H1 (cell line): Measurements from ENCODE around the gene OSBP2. TPM values are rescaled to one million over a fixed set of nuclear protein-coding genes. Genes with fewer than 3 reads are reported as not detected.

Experiments used
- CTCF ChIA-PET: fragments of 300-600 bp; sonication (Branson Sonifier 250); formaldehyde crosslinking; loops from one replicate; lab custom pipeline; 2021; ENCODE audit not compliant: partially characterized antibody; lab: Charles Lee
- POLR2A ChIA-PET: fragments of 300-600 bp; sonication (Branson Sonifier 250); formaldehyde crosslinking; loops from one replicate; lab custom pipeline; 2021; ENCODE audit warnings: inconsistent platforms; ENCODE audit not compliant: partially characterized antibody; lab: Charles Lee
- DNase-seq, 2 experiments: peaks; one replicate each; pipeline versions ENCODE4 v3.0.0 to v3.0.0-alpha.2; 2010 to 2022; ENCODE audit warnings: low spot score in 2 of 2, low read depth in 1 of 2, mixed read lengths in 1 of 2
- FAIRE-seq: peaks from 2 replicates; lab custom pipeline; 2011; peaks lifted over from hg19 to GRCh38; lab: Jason Lieb, UNC
- H2AFZ ChIP-seq: 2 replicates; pipeline ENCODE4 v1.8.1; 2012; ENCODE audit warnings: low read length, inconsistent platforms
- H2AK5ac ChIP-seq: 2 replicates; pipeline ENCODE4 v1.6.1; 2013; ENCODE audit warnings: low read depth, low read length
- H2BK120ac ChIP-seq: replicated peaks from 2 replicates; pipeline ENCODE3; 2013; ENCODE audit warnings: low read depth, low read length, inconsistent platforms
- H2BK12ac ChIP-seq: 2 replicates; pipeline ENCODE4 v1.6.1; 2013; ENCODE audit warnings: low read depth, low read length
- H2BK15ac ChIP-seq: 2 replicates; pipeline ENCODE4 v1.6.1; 2013; ENCODE audit warnings: low read length
- H2BK20ac ChIP-seq: 2 replicates; pipeline ENCODE4 v1.6.1; 2013; ENCODE audit warnings: low read length
- H2BK5ac ChIP-seq: 2 replicates; pipeline ENCODE4 v1.6.1; 2013; ENCODE audit warnings: low read depth, low read length
- H3K14ac ChIP-seq: 2 replicates; pipeline ENCODE4 v1.6.1; 2013; ENCODE audit warnings: inconsistent platforms; ENCODE audit not compliant: insufficient read length
- H3K18ac ChIP-seq: 2 replicates; pipeline ENCODE4 v1.6.1; 2013; ENCODE audit warnings: low read length; ENCODE audit errors: extremely low read depth
- H3K23ac ChIP-seq: 2 replicates; pipeline ENCODE4 v1.6.1; 2013; ENCODE audit warnings: inconsistent platforms; ENCODE audit not compliant: insufficient read length
- H3K23me2 ChIP-seq: 2 replicates; pipeline ENCODE4 v1.6.1; 2013; ENCODE audit warnings: low read depth, low read length
- H3K27ac ChIP-seq: 2 replicates; pipeline ENCODE4 v1.6.1; 2011; ENCODE audit warnings: low read depth, low read length, inconsistent platforms
- H3K27me3 ChIP-seq, 4 experiments: replicated peaks in 1 of 4; 1 replicate in 1 of 4; 2 replicates in 3 of 4; pipeline versions ENCODE4 v1.6.1 to v1.8.1; 2011 to 2013; ENCODE audit warnings: low read length in 3 of 4, mild to moderate bottlenecking in 3 of 4, inconsistent platforms in 2 of 4, mixed read lengths in 2 of 4, moderate library complexity in 1 of 4; ENCODE audit not compliant: control insufficient read depth in 3 of 4, insufficient read depth in 3 of 4; ENCODE audit errors: extremely low read depth in 1 of 4
- H3K36me3 ChIP-seq, 4 experiments: 2 replicates each; pipeline versions ENCODE4 v1.6.1 to v1.8.1; 2011 to 2013; ENCODE audit warnings: mild to moderate bottlenecking in 4 of 4, low read length in 3 of 4, moderate library complexity in 2 of 4, control low read depth in 1 of 4, inconsistent platforms in 1 of 4; ENCODE audit not compliant: insufficient read depth in 4 of 4, control insufficient read depth in 2 of 4
- H3K4ac ChIP-seq: replicated peaks from 2 replicates; pipeline ENCODE3; 2013; ENCODE audit warnings: low read length, low read depth, mixed read lengths, inconsistent platforms; ENCODE audit not compliant: insufficient read length
- H3K4me1 ChIP-seq, 4 experiments: replicated peaks in 1 of 4; 1 replicate in 1 of 4; 2 replicates in 3 of 4; pipeline versions ENCODE4 v1.6.1 to v1.8.1; 2011 to 2013; ENCODE audit warnings: low read length in 3 of 4, inconsistent platforms in 2 of 4, mixed read lengths in 1 of 4; ENCODE audit not compliant: insufficient read depth in 4 of 4, control insufficient read depth in 3 of 4
- H3K4me2 ChIP-seq, 2 experiments: 2 replicates each; pipeline versions ENCODE4 v1.6.1 to v1.8.1; 2011 to 2013; ENCODE audit warnings: low read depth in 2 of 2, low read length in 2 of 2, control low read depth in 1 of 2, inconsistent platforms in 1 of 2, mild to moderate bottlenecking in 1 of 2; ENCODE audit not compliant: insufficient read depth in 1 of 2
- H3K4me3 ChIP-seq, 4 experiments: fragments of 200-600, 300-600 bp in 1 of 4; sonication (generic), shearing (Covaris generic), sonication (Bioruptor Twin) in 1 of 4; 2 replicates each; pipeline versions ENCODE4 v1.5.1 to v1.8.1; 2011 to 2016; ENCODE audit warnings: low read length in 4 of 4, low read depth in 3 of 4, control low read depth in 2 of 4, inconsistent platforms in 2 of 4, mild to moderate bottlenecking in 2 of 4, mixed read lengths in 1 of 4, moderate library complexity in 1 of 4; ENCODE audit not compliant: insufficient read depth in 2 of 4; ENCODE audit errors: extremely low read depth in 1 of 4
- H3K56ac ChIP-seq: replicated peaks from 2 replicates; pipeline ENCODE3; 2013; ENCODE audit warnings: low read depth, mild to moderate bottlenecking, mixed read lengths, low read length, inconsistent platforms; ENCODE audit not compliant: insufficient read length
- H3K79me1 ChIP-seq: 2 replicates; pipeline ENCODE4 v1.6.1; 2013; ENCODE audit warnings: low read depth, low read length, control low read depth
- H3K79me2 ChIP-seq, 2 experiments: 2 replicates each; pipeline versions ENCODE4 v1.6.1 to v1.8.1; 2012 to 2013; ENCODE audit warnings: low read length in 2 of 2, mild to moderate bottlenecking in 2 of 2, inconsistent platforms in 1 of 2; ENCODE audit not compliant: insufficient read depth in 2 of 2, control insufficient read depth in 1 of 2
- H3K9ac ChIP-seq, 4 experiments: replicated peaks in 1 of 4; 1 replicate in 1 of 4; 2 replicates in 3 of 4; pipeline versions ENCODE4 v1.6.1 to v1.8.1; 2011 to 2013; ENCODE audit warnings: low read depth in 3 of 4, low read length in 3 of 4, control low read depth in 2 of 4, mild to moderate bottlenecking in 2 of 4, moderate library complexity in 2 of 4, inconsistent platforms in 1 of 4; ENCODE audit errors: extremely low read depth in 1 of 4
- H3K9me3 ChIP-seq, 2 experiments: 2 replicates each; pipeline versions ENCODE4 v1.6.1 to v1.8.1; 2012 to 2013; ENCODE audit warnings: mild to moderate bottlenecking in 2 of 2, moderate library complexity in 2 of 2, control low read depth in 1 of 2, inconsistent platforms in 1 of 2, low read depth in 1 of 2, low read length in 1 of 2, mixed read lengths in 1 of 2; ENCODE audit not compliant: insufficient read depth in 2 of 2
- H4K20me1 ChIP-seq, 2 experiments: replicated peaks in 1 of 2; 2 replicates each; pipeline versions ENCODE3 to v1.8.1; 2011 to 2013; ENCODE audit warnings: inconsistent platforms in 2 of 2, low read length in 2 of 2, mild to moderate bottlenecking in 1 of 2; ENCODE audit not compliant: insufficient read depth in 2 of 2, control insufficient read depth in 1 of 2
- H4K5ac ChIP-seq: 2 replicates; pipeline ENCODE4 v1.6.1; 2013; ENCODE audit warnings: low read length, low read depth, mixed read lengths, inconsistent platforms; ENCODE audit not compliant: insufficient read length
- H4K8ac ChIP-seq: 2 replicates; pipeline ENCODE4 v1.8.0; 2013; ENCODE audit warnings: mild to moderate bottlenecking, moderate library complexity, low read length, inconsistent platforms; ENCODE audit not compliant: insufficient read depth; ENCODE audit errors: extremely low read depth
- H4K91ac ChIP-seq: replicated peaks from 2 replicates; pipeline ENCODE3; 2013; ENCODE audit warnings: low read length, mixed read lengths, inconsistent platforms; ENCODE audit not compliant: insufficient read length
- CBX8 ChIP-seq: fragments of 300-800, 300-1000 bp; sonication (generic); IDR thresholded peaks from 2 replicates; pipeline ENCODE4 v1.7.1; 2016; ENCODE audit warnings: low read depth, low read length, borderline replicate concordance
- E2F6 ChIP-seq: IDR thresholded peaks from 2 replicates; pipeline ENCODE4 v1.6.1; 2012; ENCODE audit warnings: inconsistent platforms
- EGR1 ChIP-seq: IDR thresholded peaks from 2 replicates; pipeline ENCODE4 v1.6.1; 2011; ENCODE audit warnings: low read depth, low read length, borderline replicate concordance
- KDM4A ChIP-seq: IDR thresholded peaks from one replicate; pipeline ENCODE4 v1.7.1; 2012; ENCODE audit warnings: low read depth, mild to moderate bottlenecking, moderate library complexity, low read length, inconsistent platforms; ENCODE audit not compliant: severe bottlenecking
- KDM5A ChIP-seq: fragments of 200-600 bp; IDR thresholded peaks from 2 replicates; pipeline ENCODE4 v1.7.1; 2012; ENCODE audit warnings: mild to moderate bottlenecking, low read length, inconsistent platforms, mixed read lengths
- MAFK ChIP-seq: IDR thresholded peaks from 2 replicates; pipeline ENCODE4 v1.6.1; 2012; ENCODE audit warnings: low read depth, mild to moderate bottlenecking, improper control_type of control experiment, low read length
- POLR2AphosphoS5 ChIP-seq: IDR thresholded peaks from 2 replicates; pipeline ENCODE4 v1.6.1; 2011; ENCODE audit warnings: low read depth, low read length
- RAD21 ChIP-seq, 2 experiments: IDR thresholded peaks in 1 of 2; conservative IDR thresholded peaks in 1 of 2; 2 replicates each; pipeline ENCODE4 v1.6.1; 2011; ENCODE audit warnings: low read depth in 2 of 2, low read length in 2 of 2, improper control_type of control experiment in 1 of 2, inconsistent platforms in 1 of 2, mild to moderate bottlenecking in 1 of 2, moderate library complexity in 1 of 2
- SIRT6 ChIP-seq: IDR thresholded peaks from one replicate; pipeline ENCODE4 v1.7.1; 2012; ENCODE audit warnings: low read length, inconsistent platforms
- SP2 ChIP-seq: IDR thresholded peaks from 2 replicates; pipeline ENCODE4 v1.6.1; 2012; ENCODE audit warnings: mild to moderate bottlenecking, low read length, inconsistent platforms
- SRF ChIP-seq: IDR thresholded peaks from 2 replicates; pipeline ENCODE4 v1.6.1; 2011; ENCODE audit warnings: mild to moderate bottlenecking, low read depth, low read length, moderate library complexity
- TBP ChIP-seq: IDR thresholded peaks from 2 replicates; pipeline ENCODE4 v1.6.1; 2011; ENCODE audit warnings: low read depth, low read length, improper control_type of control experiment
- WGBS, 2 experiments: shearing (Covaris generic) in 1 of 2; methylation state at CpG; one replicate each; pipeline versions ENCODE4 v1.1.6 to v1.1.7; 2013 to 2015; ENCODE audit warnings: low lambda C conversion rate in 2 of 2, mixed read lengths in 2 of 2, inconsistent platforms in 1 of 2, low coverage in 1 of 2, missing lambda C conversion rate in 1 of 2; ENCODE audit not compliant: insufficient replicate concordance in 2 of 2, insufficient coverage in 1 of 2, insufficient read length in 1 of 2; ENCODE audit errors: extremely low coverage in 1 of 2, missing lambda C conversion rate in 1 of 2; 5-methylcytosine and 5-hydroxymethylcytosine counted together
- polyA plus RNA-seq, 7 experiments: library from polyadenylated mRNA; depleted of rRNA in 3 of 7; stranded (reverse) in 5 of 7; unstranded in 2 of 7; fragments of >200 nt in 5 of 7; fragments of 200-250 nt in 2 of 7; gene quantifications; 1 replicate in 5 of 7; 2 replicates in 1 of 7; 4 replicates in 1 of 7; pipeline versions ENCODE4 v1.2.1 to v1.2.3, GENCODE V29; 2011 to 2013; ENCODE audit warnings: missing spikeins in 2 of 7, mixed read lengths in 2 of 7
- total RNA-seq: library from RNA; stranded (reverse); fragmentation: NEBNext Ultra II Directional; extraction: Animal tissue kit (Norgen Biotek cat#: 25700); gene quantifications from 2 replicates; pipeline ENCODE4 v1.2.1, GENCODE V29; 2021
- TF ChIP-seq, protein P1 (sequence below): IDR thresholded peaks from 2 replicates; pipeline ENCODE4 v1.6.1; 2012; ENCODE audit warnings: inconsistent platforms

The OSBP2 gene
- total and polyA plus RNA-seq, 2 of the 8 experiments (the other 6 are each of a cell fraction or from before 2014, with no cell fraction given): 3.4 to 3.7 TPM

DNA sequence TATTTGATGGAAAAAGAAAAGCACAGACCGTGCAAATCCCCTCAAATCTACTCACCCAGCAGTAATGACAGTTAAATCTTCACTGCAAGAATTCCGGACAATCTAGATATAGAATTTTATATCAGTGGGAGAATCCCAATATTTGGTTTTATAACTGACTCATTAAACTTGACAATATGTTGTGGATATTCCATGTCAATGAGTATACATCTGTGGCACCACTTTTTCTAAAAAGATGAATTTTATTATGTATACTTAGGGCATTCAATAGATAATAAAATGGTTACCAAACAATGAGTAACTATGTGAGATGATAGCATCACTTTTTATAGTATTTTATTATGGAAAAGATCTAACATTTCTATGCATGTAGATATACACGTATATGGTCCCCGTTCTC, 79.9 kb downstream of the OSBP2 start:
- H4K91ac ChIP-seq: no peak overlapping the region
- POLR2A ChIA-PET: interaction anchor here (1.0 kb wide), 1 partner anchor 37 kb away, joined by 4 read pairs; no protein-coding TSS in a partner anchor
- H3K79me1 ChIP-seq: no peaks in the 10 kb centered on the region
- no peak overlapping the region for H3K23ac ChIP-seq
- H2BK15ac ChIP-seq: no peak overlapping the region
- whole genome bisulfite sequencing, 2 experiments: 93% methylated on average over 4 of the region's 4 CpGs; no CpG with 5 or more reads in 1 of the 2 experiments
- no peak overlapping the region for H2BK120ac ChIP-seq
- H2AK5ac ChIP-seq: no peak overlapping the region
- no peak overlapping the region for H3K4me2 ChIP-seq
- FAIRE-seq (no peak), DNase-seq (no peak)
- H2BK20ac ChIP-seq: no peak overlapping the region
- no peak overlapping the region for H2AFZ ChIP-seq
- no peak overlapping the region for H2BK12ac ChIP-seq
- no peaks in the 10 kb centered on the region for H3K27me3 ChIP-seq
- no peak overlapping the region for H3K4ac ChIP-seq
- no peaks in the 10 kb centered on the region for H3K79me2 ChIP-seq
- H3K9ac ChIP-seq: no peak overlapping the region
- no peaks in the 10 kb centered on the region for H3K4me1 ChIP-seq
- H3K9me3 ChIP-seq: no peaks in the 10 kb centered on the region
- no peak overlapping the region for H4K5ac ChIP-seq
- H3K56ac ChIP-seq: no peak overlapping the region
- H3K23me2 ChIP-seq: no peaks in the 10 kb centered on the region
- no peak overlapping the region for H3K14ac ChIP-seq
- CTCF ChIA-PET: interaction anchor here (0.6 to 3.3 kb wide), 4 partner anchors 10 to 37 kb away, joined by 3 to 20 read pairs (median 3); no protein-coding TSS in a partner anchor
- H3K36me3 ChIP-seq: no peaks in the 10 kb centered on the region
- H4K20me1 ChIP-seq: peaks cover 0 to 1% of the 10 kb centered on the region in 2 experiments
- TF ChIP-seq, protein P1, sequence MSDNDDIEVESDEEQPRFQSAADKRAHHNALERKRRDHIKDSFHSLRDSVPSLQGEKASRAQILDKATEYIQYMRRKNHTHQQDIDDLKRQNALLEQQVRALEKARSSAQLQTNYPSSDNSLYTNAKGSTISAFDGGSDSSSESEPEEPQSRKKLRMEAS: no peak
- no peak for TF ChIP-seq POLR2AphosphoS5
- no peak for TF ChIP-seq SRF
- no peak for TF ChIP-seq SIRT6
- no peak for TF ChIP-seq TBP
- no peak for TF ChIP-seq CBX8
- no peak for TF ChIP-seq RAD21 (IDR thresholded peaks at IDR 0.05 in 1 of 2, conservative IDR thresholded peaks at IDR 0.05 in 1 of 2; ENCODE audit: low read depth in 2 of 2, low read length in 2 of 2)
- no peak for TF ChIP-seq KDM5A
- no peak for TF ChIP-seq E2F6
- TF ChIP-seq EGR1: no peak
- TF ChIP-seq SP2: no peak
- no peak for TF ChIP-seq KDM4A
- no peak for TF ChIP-seq MAFK
- TF ChIP-seq, all 59 proteins: peak for 0
- Histone ChIP-seq H3K27ac (no peak overlapping the region), H4K8ac (no peak overlapping the region), H2BK5ac (no peak overlapping the region), H3K4me3 (no peak overlapping the region), H3K18ac (no peak overlapping the region)
